GM19025 (cell line): Measurements from ENCODE around the gene COG3.

ENCODE experiments used
- ATAC-seq: cut with Tn5 transposase; IDR thresholded peaks from one replicate; pipeline ENCODE4 v1.9.1; 2021; ENCODE audit warnings: mild to moderate bottlenecking, low read depth, moderate library complexity; ENCODE audit not compliant: unreplicated experiment

Gene COG3

GRCh38 chr13:45541806-45542205 is 77.1 kb downstream of the COG3 start:
- no peak for ATAC-seq

- no peak for ATAC-seq
These were observed 77.7 kb downstream of the COG3 start for GRCh38 chr13:45542391-45542790.

- ATAC-seq, result no peak
These were observed 78.1 kb downstream of the COG3 start for GRCh38 chr13:45542878-45543277.

- no peak for ATAC-seq
These were observed 79.8 kb downstream of the COG3 start for GRCh38 chr13:45544520-45544919.

GRCh38 chr13:45545686-45546409 is 81.1 kb downstream of the COG3 start:
- ATAC-seq, result no peak

GRCh38 chr13:45546410-45546765 is 81.6 kb downstream of the COG3 start:
- no peak for ATAC-seq

GRCh38 chr13:45548281-45548680 is 83.5 kb downstream of the COG3 start:
- ATAC-seq, result no peak

GRCh38 chr13:45554604-45555109 is 89.9 kb downstream of the COG3 start:
- no peak for ATAC-seq

GRCh38 chr13:45564133-45564776 is 99.5 kb downstream of the COG3 start:
- ATAC-seq, result no peak

- ATAC-seq, result no peak
These were observed 100.6 kb downstream of the COG3 start for GRCh38 chr13:45565331-45565730.

GRCh38 chr13:45575146-45575829 is 110.5 kb downstream of the COG3 start:
- no peak for ATAC-seq

- ATAC-seq, result no peak
These were observed 111.1 kb downstream of the COG3 start for GRCh38 chr13:45575830-45576180.

GRCh38 chr13:45576466-45576865 is 111.7 kb downstream of the COG3 start:
- ATAC-seq, result no peak

- ATAC-seq, result no peak
These were observed 117.8 kb downstream of the COG3 start for GRCh38 chr13:45582408-45583076.

GRCh38 chr13:45584816-45585215 is 120.1 kb downstream of the COG3 start:
- ATAC-seq, result no peak
